Thoracic aorta (tissue), 2 donors: ENCODE measurements around the gene CD164. TPM values are rescaled to one million over a fixed set of nuclear protein-coding genes. Genes with fewer than 3 reads are reported as not detected.

Source experiments
- ATAC-seq: fragments of 150-250 bp; one replicate; pipeline ENCODE4 v1.8.0; 2017; ENCODE audit warnings: low read depth; ENCODE audit not compliant: insufficient number of reproducible peaks, low FRiP score
- DNase-seq: peaks from one replicate; pipeline ENCODE4 v3.0.0-alpha.2; 2020; ENCODE audit warnings: low spot score
- H3K27ac ChIP-seq, 2 donors: fragments of 200-600 bp; sonication (generic); 1 replicate in 1 of 2; 2 replicates in 1 of 2; pipeline ENCODE4 v1.5.1; 2016; ENCODE audit warnings: mild to moderate bottlenecking in 2 of 2, moderate library complexity in 2 of 2
- H3K27me3 ChIP-seq: fragments of 200-600 bp; sonication (generic); replicated peaks from 2 replicates; pipeline ENCODE4 v1.6.0; 2016; ENCODE audit warnings: mild to moderate bottlenecking; ENCODE audit not compliant: insufficient read depth
- H3K36me3 ChIP-seq: fragments of 200-600 bp; sonication (generic); one replicate; pipeline ENCODE4 v1.5.1; 2016
- H3K4me1 ChIP-seq, 2 donors: fragments of 200-600 bp; sonication (generic); 1 replicate in 1 of 2; 2 replicates in 1 of 2; pipeline versions ENCODE4 v1.5.1 to v1.6.0; 2016; ENCODE audit warnings: low read depth in 2 of 2, mild to moderate bottlenecking in 1 of 2; ENCODE audit not compliant: control insufficient read depth in 1 of 2
- H3K4me3 ChIP-seq: fragments of 200-600 bp; sonication (generic); 2 replicates; pipeline ENCODE4 v1.5.1; 2016; ENCODE audit warnings: mild to moderate bottlenecking
- H3K9me3 ChIP-seq: fragments of 200-600 bp; sonication (generic); 2 replicates; pipeline ENCODE4 v1.5.1; 2016
- CTCF ChIP-seq: fragments of 200-600 bp; sonication (generic); IDR thresholded peaks from one replicate; pipeline ENCODE4 v1.5.1; 2019; ENCODE audit warnings: antibody characterized with exemption
- total RNA-seq, 2 donors: library from RNA; depleted of rRNA; stranded (reverse); fragments of >200 nt; gene quantifications; one replicate each; pipeline versions ENCODE4 v1.1.0 to v1.2.3, GENCODE V29; 2016

The CD164 gene
- total RNA-seq, 2 donors from 2014 or later, result 166 to 223 TPM

- Histone ChIP-seq H3K9me3 (no peaks in the 10 kb centered on the region), H3K4me3 (no peak overlapping the region), H3K27me3 (no peaks in the 10 kb centered on the region), H3K27ac (no peak overlapping the region), H3K4me1 (peaks cover 25 to 55% of the 10 kb centered on the region in 2 donors), H3K36me3 (peaks cover 42% of the 10 kb centered on the region)
- no peak for DNase-seq
- no peak for ATAC-seq
- TF ChIP-seq CTCF, result no peak
Observed at GRCh38 chr6:109374326-109374892, 7.9 kb downstream of the CD164 start.

- Histone ChIP-seq H3K27me3 (no peaks in the 10 kb centered on the region), H3K9me3 (no peaks in the 10 kb centered on the region), H3K4me3 (no peak overlapping the region), H3K4me1 (peaks cover 19 to 48% of the 10 kb centered on the region in 2 donors), H3K36me3 (peaks cover 42% of the 10 kb centered on the region), H3K27ac (no peak overlapping the region)
- no peak for DNase-seq
- no peak for TF ChIP-seq CTCF
- no peak for ATAC-seq
Observed at GRCh38 chr6:109373762-109374161, 8.5 kb downstream of the CD164 start.

- Histone ChIP-seq H3K36me3 (peaks cover 47% of the 10 kb centered on the region), H3K4me3 (no peak overlapping the region), H3K9me3 (no peaks in the 10 kb centered on the region), H3K27ac (no peak overlapping the region), H3K27me3 (no peaks in the 10 kb centered on the region), H3K4me1 (peaks cover 19 to 45% of the 10 kb centered on the region in 2 donors)
- DNase-seq, result no peak
- no peak for ATAC-seq
- TF ChIP-seq CTCF, result no peak
Observed at GRCh38 chr6:109373331-109373730, 8.9 kb downstream of the CD164 start.

- ATAC-seq, result no peak
- no peak for TF ChIP-seq CTCF
- Histone ChIP-seq H3K4me3 (no peak overlapping the region), H3K27me3 (no peaks in the 10 kb centered on the region), H3K27ac (no peak overlapping the region), H3K4me1 (peaks cover 19 to 35% of the 10 kb centered on the region in 2 donors), H3K36me3 (peaks cover 53% of the 10 kb centered on the region), H3K9me3 (no peaks in the 10 kb centered on the region)
- no peak for DNase-seq
Observed at GRCh38 chr6:109372130-109372529, 10.1 kb downstream of the CD164 start.

- no peak for DNase-seq
- ATAC-seq, result no peak
- H3K4me3 ChIP-seq, result no peak overlapping the region
- H3K27me3 ChIP-seq, result no peaks in the 10 kb centered on the region
- no peaks in the 10 kb centered on the region for H3K9me3 ChIP-seq
- H3K27ac ChIP-seq, result no peak overlapping the region
- peaks cover 49% of the 10 kb centered on the region for H3K36me3 ChIP-seq
- H3K4me1 ChIP-seq, result peaks cover 19 to 35% of the 10 kb centered on the region in 2 donors
- TF ChIP-seq CTCF, result no peak
Observed at GRCh38 chr6:109370792-109371191, 11.5 kb downstream of the CD164 start.
